Loucy (cell line): Measurements from ENCODE around the gene DYNC1I2.

ENCODE experiments used
- CTCF ChIP-seq: fragments of 200-600 bp; sonication (generic); conservative IDR thresholded peaks from 2 replicates; pipeline ENCODE4 v1.5.1; 2014; ENCODE audit warnings: mild to moderate bottlenecking, antibody characterized with exemption, low read length
- EZH2phosphoT487 ChIP-seq: fragments of 200-600 bp; IDR thresholded peaks from 2 replicates; pipeline ENCODE4 v1.6.1; 2018; ENCODE audit warnings: antibody characterized with exemption, mild to moderate bottlenecking, moderate library complexity, borderline replicate concordance

- TF ChIP-seq CTCF, result no peak
- no peak for TF ChIP-seq EZH2phosphoT487
Observed at GRCh38 chr2:171747371-171747770, 60.1 kb downstream of the DYNC1I2 start.
